Prostate gland (tissue), 2 donors: ENCODE results near the gene OGDH.

Experiments
- CTCF ChIP-seq, 4 experiments: fragments of 200-600 bp in 2 of 4; fragments of 450-650 bp in 2 of 4; sonication (generic) in 2 of 4; IDR thresholded peaks; 1 replicate in 3 of 4; 2 replicates in 1 of 4; pipeline ENCODE4 v1.5.1; 2016 to 2019; ENCODE audit warnings: antibody characterized with exemption in 4 of 4, mild to moderate bottlenecking in 2 of 4, moderate library complexity in 2 of 4
- POLR2A ChIP-seq: fragments of 450-650 bp; IDR thresholded peaks from one replicate; pipeline ENCODE4 v1.6.1; 2016; ENCODE audit warnings: antibody characterized with exemption, mild to moderate bottlenecking
- POLR2AphosphoS5 ChIP-seq: sonication (generic); formaldehyde crosslinking; IDR thresholded peaks from one replicate; pipeline ENCODE4 v1.6.1; 2017; ENCODE audit warnings: antibody characterized with exemption

- TF ChIP-seq POLR2A = no peak
- TF ChIP-seq CTCF (IDR thresholded peaks at IDR 0.05) = no peak
- TF ChIP-seq POLR2AphosphoS5 = no peak
Observed at GRCh38 chr7:44634839-44635591, 28.6 kb downstream of the OGDH start.
